Lower leg skin (tissue), 3 donors: ENCODE measurements around the gene CD226.

Experiments used
- CTCF ChIP-seq, 3 donors: fragments of 450-650 bp; IDR thresholded peaks; one replicate each; pipeline ENCODE4 v1.5.1; 2016; ENCODE audit warnings: antibody characterized with exemption in 3 of 3, mild to moderate bottlenecking in 3 of 3, moderate library complexity in 2 of 3
- POLR2A ChIP-seq, 2 donors: fragments of 450-650 bp; IDR thresholded peaks; one replicate each; pipeline ENCODE4 v1.6.1; 2016 to 2017; ENCODE audit warnings: antibody characterized with exemption in 2 of 2, mild to moderate bottlenecking in 1 of 2, moderate library complexity in 1 of 2

- TF ChIP-seq POLR2A (IDR thresholded peaks at IDR 0.05) (no peak), CTCF (IDR thresholded peaks at IDR 0.05) (no peak)
These were observed 6.5 kb downstream of the CD226 start for GRCh38 chr18:69941183-69941582.
